GM18505 (cell line): Measurements from ENCODE around the gene RPL7L1.
"Not testable (repeated sequence)": the region's sequence is repeated elsewhere in the genome, so short reads cannot be mapped to it uniquely, and the experiment has no call there.

ENCODE experiments used
- ATAC-seq: cut with Tn5 transposase; IDR thresholded peaks from one replicate; pipeline ENCODE4 v1.9.1; 2021; ENCODE audit not compliant: unreplicated experiment
- POLR2A ChIP-seq: IDR thresholded peaks from 4 replicates; pipeline ENCODE4 v1.6.1; 2011; ENCODE audit warnings: borderline replicate concordance; ENCODE audit not compliant: insufficient read depth, insufficient read length; ENCODE audit errors: extremely low read depth

RPL7L1 gene

GRCh38 chr6:42901538-42901957, 22.1 kb downstream of the RPL7L1 start:
- no peak for ATAC-seq
- no peak for TF ChIP-seq POLR2A

- ATAC-seq, result not testable (repeated sequence)
Observed at GRCh38 chr6:42902429-42903263, 23.2 kb downstream of the RPL7L1 start.

- no peak for TF ChIP-seq POLR2A
- no peak for ATAC-seq
Observed at GRCh38 chr6:42904467-42904866, 25.1 kb downstream of the RPL7L1 start.

GRCh38 chr6:42907336-42907735, 27.9 kb downstream of the RPL7L1 start:
- no peak for ATAC-seq
- TF ChIP-seq POLR2A, result no peak

- TF ChIP-seq POLR2A, result no peak
- ATAC-seq, result no peak
Observed at GRCh38 chr6:42909835-42910234, 30.4 kb downstream of the RPL7L1 start.

- TF ChIP-seq POLR2A, result no peak
- ATAC-seq, result no peak
Observed at GRCh38 chr6:42911171-42912021, 32.0 kb downstream of the RPL7L1 start.

GRCh38 chr6:42914546-42914945, 35.1 kb downstream of the RPL7L1 start:
- TF ChIP-seq POLR2A, result no peak
- ATAC-seq, result no peak

GRCh38 chr6:42915732-42916131, 36.3 kb downstream of the RPL7L1 start, which contains the start of gene PTCRA:
Gene PTCRA, plus strand, starts transcription at chr6:42916053. Its CDS starts 17 bp downstream, at chr6:42916070.
- ATAC-seq, result no peak
- no peak for TF ChIP-seq POLR2A

GRCh38 chr6:42916288-42916687, 36.9 kb downstream of the RPL7L1 start:
- ATAC-seq, result no peak
- TF ChIP-seq POLR2A, result no peak

- ATAC-seq, result no peak
- TF ChIP-seq POLR2A, result no peak
Observed at GRCh38 chr6:42921801-42922200, 42.4 kb downstream of the RPL7L1 start.

- no peak for TF ChIP-seq POLR2A
- ATAC-seq, result no peak
Observed at GRCh38 chr6:42923666-42924065, 44.2 kb downstream of the RPL7L1 start.

- ATAC-seq, result no peak
- no peak for TF ChIP-seq POLR2A
Observed at GRCh38 chr6:42925248-42925857, 45.9 kb downstream of the RPL7L1 start.
